BLaER1 (cell line): ENCODE measurements around the gene POLN.
A peak's percentile ranks its signal among the peaks of the same experiment; 100 is the strongest.

Experiments used
- H3K27ac ChIP-seq: shearing (Covaris generic); formaldehyde crosslinking; 2 replicates; pipeline ENCODE4 v1.8.1; 2022
- H3K27me3 ChIP-seq: shearing (Covaris generic); formaldehyde crosslinking; 2 replicates; pipeline ENCODE4 v1.8.1; 2022
- H3K36me3 ChIP-seq: shearing (Covaris generic); formaldehyde crosslinking; 2 replicates; pipeline ENCODE4 v1.8.1; 2022
- H3K4me1 ChIP-seq: shearing (Covaris generic); formaldehyde crosslinking; 2 replicates; pipeline ENCODE4 v1.8.1; 2022
- H3K4me2 ChIP-seq: shearing (Covaris generic); formaldehyde crosslinking; 2 replicates; pipeline ENCODE4 v1.8.1; 2022
- H3K4me3 ChIP-seq: shearing (Covaris generic); formaldehyde crosslinking; 2 replicates; pipeline ENCODE4 v1.8.1; 2022
- H3K9ac ChIP-seq: shearing (Covaris generic); formaldehyde crosslinking; 2 replicates; pipeline ENCODE4 v1.8.1; 2022
- H3K9me3 ChIP-seq: shearing (Covaris generic); formaldehyde crosslinking; 2 replicates; pipeline ENCODE4 v1.8.1; 2022
- H4K20me1 ChIP-seq: shearing (Covaris generic); formaldehyde crosslinking; 2 replicates; pipeline ENCODE4 v1.8.1; 2022
- Cebpa-rat ChIP-seq: shearing (Covaris generic); IDR thresholded peaks from 2 replicates; pipeline ENCODE4 v1.8.1; 2022

POLN gene

DNA sequence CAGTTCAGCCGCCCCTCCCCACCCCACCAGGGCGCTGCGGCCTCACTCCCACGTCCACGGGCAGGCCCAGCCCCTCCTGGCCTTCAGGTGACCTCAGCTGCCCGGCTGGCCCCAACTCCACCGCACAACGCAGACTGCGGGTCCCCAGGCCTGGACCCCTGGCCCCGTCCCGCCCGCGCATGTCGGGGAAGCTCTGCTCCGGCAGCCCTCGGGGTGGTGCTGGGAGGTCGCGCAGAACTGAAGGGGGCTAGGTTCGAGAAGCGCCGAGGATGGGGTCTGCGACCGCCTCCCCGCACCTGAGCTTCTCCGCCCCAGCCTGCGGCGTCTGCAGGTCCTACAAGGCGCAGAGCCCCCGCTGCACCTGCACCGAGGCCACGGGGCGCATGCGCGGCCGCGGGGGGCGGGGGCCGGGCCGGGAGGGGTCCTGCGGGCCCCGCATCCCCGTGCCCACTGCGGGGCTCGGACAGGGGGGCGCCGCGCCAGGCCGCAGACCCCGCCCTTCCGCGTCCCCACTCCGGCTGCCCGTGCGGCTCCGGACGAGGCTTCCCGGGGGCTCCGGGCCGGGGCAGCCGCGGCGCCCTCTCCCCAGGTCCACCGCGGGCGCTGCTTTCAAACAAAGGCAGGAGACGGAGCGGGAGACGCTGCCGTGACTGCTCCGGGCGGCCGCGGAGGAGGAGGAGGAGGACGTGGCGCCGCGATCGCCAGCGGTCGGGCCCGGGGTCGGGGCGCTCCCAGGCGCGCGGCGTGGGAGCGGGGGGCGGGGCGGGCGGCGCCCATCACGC, 183.5 kb downstream of the POLN start:
- H3K4me3 ChIP-seq = peak overlapping the region; percentile 81
- peaks cover 24% of the 10 kb centered on the region for H3K4me1 ChIP-seq
- H4K20me1 ChIP-seq = peaks cover 29% of the 10 kb centered on the region
- peak overlapping the region; percentile 77; the same call in 1 of the 2 replicates for H3K9ac ChIP-seq
- peaks cover 39% of the 10 kb centered on the region for H3K27me3 ChIP-seq
- peak overlapping the region; percentile 91 for H3K4me2 ChIP-seq
- no peaks in the 10 kb centered on the region for H3K9me3 ChIP-seq
- TF ChIP-seq Cebpa-rat = no peak
- peaks cover 6% of the 10 kb centered on the region for H3K36me3 ChIP-seq
- H3K27ac ChIP-seq = peak overlapping the region; percentile 66

DNA sequence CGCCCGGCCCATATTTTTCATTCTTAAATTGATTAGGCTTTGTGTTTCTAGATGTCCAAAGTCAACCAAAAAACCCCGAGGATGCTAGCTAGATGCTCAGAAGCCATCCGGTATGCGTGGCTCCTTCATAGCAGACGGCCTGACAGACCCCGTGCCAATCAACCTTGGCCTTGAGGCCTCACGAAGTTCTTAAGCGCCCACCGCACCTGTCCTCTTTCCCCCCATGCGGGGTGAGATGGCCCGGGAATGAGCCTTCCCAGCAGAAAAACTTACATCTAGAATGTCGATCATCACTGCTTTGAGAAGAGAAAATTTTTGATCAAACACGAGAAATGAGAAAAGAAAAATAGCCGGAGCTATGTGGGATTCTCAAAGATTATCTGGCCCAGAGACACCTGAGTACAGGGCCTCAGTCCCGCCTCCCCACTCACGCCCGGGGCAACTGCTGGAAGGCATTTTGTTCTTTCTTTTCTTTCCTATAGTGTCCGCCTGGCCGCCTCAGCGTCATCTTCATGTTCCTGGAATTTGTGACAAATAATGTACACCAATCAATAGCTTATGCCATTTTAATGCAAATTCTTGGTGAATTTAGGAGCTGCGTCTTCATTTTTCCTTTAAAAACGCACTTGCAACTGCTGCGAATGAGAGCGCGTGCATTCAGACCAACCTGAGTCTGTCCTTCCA, 184.4 kb downstream of the POLN start:
- Histone ChIP-seq H3K36me3 (no peaks in the 10 kb centered on the region), H3K27me3 (peaks cover 39% of the 10 kb centered on the region), H3K27ac (no peak overlapping the region), H3K4me2 (no peak overlapping the region; the same call in 1 of the 2 replicates), H3K4me3 (no peak overlapping the region), H3K4me1 (peaks cover 24% of the 10 kb centered on the region), H3K9ac (no peak overlapping the region), H3K9me3 (no peaks in the 10 kb centered on the region), H4K20me1 (peaks cover 19% of the 10 kb centered on the region)
- no peak for TF ChIP-seq Cebpa-rat

DNA sequence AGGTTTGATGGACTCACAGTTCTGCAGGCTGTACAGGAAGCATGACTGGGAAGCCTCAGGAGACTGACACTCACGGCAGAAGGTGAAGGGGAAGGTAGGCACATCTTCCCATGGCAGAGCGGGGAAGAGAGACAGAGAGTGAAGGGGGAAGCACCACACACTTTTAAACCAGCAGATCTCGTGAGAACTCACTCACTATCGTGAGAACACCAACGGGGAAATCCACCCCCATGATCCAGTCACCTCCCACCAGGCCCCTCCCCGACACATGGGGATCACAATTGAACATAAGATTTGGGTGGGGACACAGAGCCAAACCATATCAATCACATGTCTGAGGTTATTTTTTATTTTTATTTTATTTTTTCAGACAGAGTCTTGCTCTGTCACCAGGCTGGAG, 187.7 kb downstream of the POLN start:
- H3K9ac ChIP-seq = no peak overlapping the region
- no peaks in the 10 kb centered on the region; the same call in 1 of the 2 replicates for H3K4me1 ChIP-seq
- H3K4me3 ChIP-seq = no peak overlapping the region
- no peak overlapping the region for H3K27ac ChIP-seq
- H3K4me2 ChIP-seq = no peak overlapping the region
- TF ChIP-seq Cebpa-rat = no peak
- H3K9me3 ChIP-seq = no peaks in the 10 kb centered on the region
- H4K20me1 ChIP-seq = no peaks in the 10 kb centered on the region
- peaks cover 25% of the 10 kb centered on the region for H3K27me3 ChIP-seq
- no peaks in the 10 kb centered on the region for H3K36me3 ChIP-seq

DNA sequence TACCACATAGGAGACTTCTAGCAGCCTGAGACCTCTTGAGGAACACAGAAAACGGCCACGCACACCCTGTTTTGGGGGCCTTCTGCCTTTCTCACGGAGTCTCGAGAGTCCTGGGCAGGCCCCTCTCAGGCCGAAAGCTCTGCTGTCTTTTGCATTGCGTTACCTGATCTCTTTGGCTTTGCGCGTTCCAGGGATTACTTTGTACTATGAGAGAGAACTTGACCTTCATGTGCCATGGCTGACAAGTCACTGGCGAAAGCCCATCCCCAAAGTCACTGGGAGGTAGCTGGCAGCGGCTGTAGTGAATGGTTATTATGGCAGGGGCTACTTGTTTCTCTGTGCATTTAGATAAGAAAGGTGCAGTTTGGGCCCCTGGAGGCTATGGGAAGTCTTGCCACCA, 190.8 kb downstream of the POLN start:
- Histone ChIP-seq H4K20me1 (0 out of 2 replicates have a peak, but pooled peaks cover 2% of the 10 kb centered on the region), H3K9ac (no peak overlapping the region), H3K4me2 (no peak overlapping the region), H3K4me3 (no peak overlapping the region), H3K36me3 (no peaks in the 10 kb centered on the region), H3K27ac (no peak overlapping the region), H3K9me3 (no peaks in the 10 kb centered on the region), H3K4me1 (peaks cover 12% of the 10 kb centered on the region), H3K27me3 (peaks cover 7% of the 10 kb centered on the region; the same call in 1 of the 2 replicates)
- TF ChIP-seq Cebpa-rat = no peak

DNA sequence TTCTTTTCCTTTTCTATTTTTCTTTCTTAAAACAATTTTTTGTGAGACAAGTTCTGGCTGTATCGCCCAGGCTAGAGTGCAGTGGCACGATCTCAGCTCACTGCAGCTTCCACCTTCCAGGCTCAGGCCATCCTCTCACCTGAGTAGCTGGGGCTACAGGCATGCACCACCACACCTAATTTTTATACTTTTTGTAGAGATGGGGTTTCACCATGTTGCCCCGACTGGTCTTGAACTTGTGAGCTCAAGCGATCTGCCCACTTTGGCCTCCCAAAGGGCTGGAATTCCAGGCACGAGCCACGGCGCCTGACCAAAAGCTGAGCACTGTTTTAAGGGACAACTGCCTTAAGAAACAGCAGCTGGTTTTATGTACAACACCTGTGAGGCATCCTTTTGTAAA, 192.1 kb downstream of the POLN start:
- no peak overlapping the region for H3K27ac ChIP-seq
- H4K20me1 ChIP-seq = peaks cover 11% of the 10 kb centered on the region
- H3K4me2 ChIP-seq = no peak overlapping the region
- TF ChIP-seq Cebpa-rat = no peak
- peaks cover 25% of the 10 kb centered on the region for H3K4me1 ChIP-seq
- no peak overlapping the region for H3K9ac ChIP-seq
- H3K4me3 ChIP-seq = no peak overlapping the region
- H3K36me3 ChIP-seq = peaks cover under 1% of the 10 kb centered on the region; the same call in 1 of the 2 replicates
- H3K27me3 ChIP-seq = peaks cover 6% of the 10 kb centered on the region; the same call in 1 of the 2 replicates
- H3K9me3 ChIP-seq = no peaks in the 10 kb centered on the region

DNA sequence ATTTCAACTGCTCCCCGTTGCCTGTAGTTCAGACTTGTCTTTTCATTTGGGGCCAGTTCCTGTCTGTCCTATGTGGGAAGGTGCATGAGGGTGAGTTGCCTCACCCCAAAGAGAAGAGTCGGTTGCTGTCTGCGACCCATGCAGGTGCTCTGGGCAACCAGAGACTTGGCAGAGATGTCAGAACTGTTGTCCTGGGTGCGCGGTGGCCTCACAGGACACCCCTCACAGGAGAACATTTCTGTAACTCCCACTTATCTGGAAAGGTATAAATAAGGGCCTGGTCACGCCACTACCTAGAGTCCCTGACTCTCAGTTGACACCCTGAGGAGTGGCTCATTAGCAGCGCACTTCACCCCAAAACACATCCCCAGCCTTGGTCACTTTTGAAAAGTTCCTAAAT, 192.5 kb downstream of the POLN start:
- no peak overlapping the region for H3K9ac ChIP-seq

DNA sequence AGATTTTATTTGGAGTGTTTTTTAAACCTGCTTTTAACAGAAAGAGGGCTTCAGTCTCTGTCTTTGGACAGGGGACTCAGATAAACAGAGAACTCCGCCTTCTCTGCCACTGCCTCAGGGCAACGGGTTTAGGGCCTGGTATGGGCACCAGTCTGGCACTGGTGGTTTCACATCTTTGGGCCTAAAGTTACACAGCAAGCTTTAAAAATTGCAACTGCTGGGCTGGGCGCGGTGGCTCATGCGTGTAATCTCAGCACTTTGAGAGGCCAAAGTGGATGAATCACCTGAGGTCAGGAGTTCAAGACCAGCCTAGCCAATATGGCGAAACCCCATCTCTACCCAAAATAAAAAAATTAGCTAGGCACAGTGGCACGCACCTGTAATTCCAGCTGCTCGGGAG, 193.1 kb downstream of the POLN start:
- H3K4me2 ChIP-seq = no peak overlapping the region
- no peak for TF ChIP-seq Cebpa-rat
- H3K9me3 ChIP-seq = no peaks in the 10 kb centered on the region
- H3K4me3 ChIP-seq = no peak overlapping the region
- H3K27ac ChIP-seq = no peak overlapping the region
- peaks cover 6% of the 10 kb centered on the region; the same call in 1 of the 2 replicates for H3K27me3 ChIP-seq
- peaks cover 11% of the 10 kb centered on the region for H3K36me3 ChIP-seq
- H3K9ac ChIP-seq = no peak overlapping the region
- peaks cover 21% of the 10 kb centered on the region for H4K20me1 ChIP-seq
- peaks cover 35% of the 10 kb centered on the region for H3K4me1 ChIP-seq

More for the DNA sequence above, 192.5 kb downstream of the POLN start:
- Histone ChIP-seq H3K27me3 (peaks cover 6% of the 10 kb centered on the region; the same call in 1 of the 2 replicates), H3K36me3 (peaks cover 5% of the 10 kb centered on the region), H3K4me1 (peaks cover 29% of the 10 kb centered on the region), H3K27ac (no peak overlapping the region), H3K4me2 (no peak overlapping the region), H3K4me3 (no peak overlapping the region), H4K20me1 (peaks cover 15% of the 10 kb centered on the region), H3K9me3 (no peaks in the 10 kb centered on the region)
- no peak for TF ChIP-seq Cebpa-rat

DNA sequence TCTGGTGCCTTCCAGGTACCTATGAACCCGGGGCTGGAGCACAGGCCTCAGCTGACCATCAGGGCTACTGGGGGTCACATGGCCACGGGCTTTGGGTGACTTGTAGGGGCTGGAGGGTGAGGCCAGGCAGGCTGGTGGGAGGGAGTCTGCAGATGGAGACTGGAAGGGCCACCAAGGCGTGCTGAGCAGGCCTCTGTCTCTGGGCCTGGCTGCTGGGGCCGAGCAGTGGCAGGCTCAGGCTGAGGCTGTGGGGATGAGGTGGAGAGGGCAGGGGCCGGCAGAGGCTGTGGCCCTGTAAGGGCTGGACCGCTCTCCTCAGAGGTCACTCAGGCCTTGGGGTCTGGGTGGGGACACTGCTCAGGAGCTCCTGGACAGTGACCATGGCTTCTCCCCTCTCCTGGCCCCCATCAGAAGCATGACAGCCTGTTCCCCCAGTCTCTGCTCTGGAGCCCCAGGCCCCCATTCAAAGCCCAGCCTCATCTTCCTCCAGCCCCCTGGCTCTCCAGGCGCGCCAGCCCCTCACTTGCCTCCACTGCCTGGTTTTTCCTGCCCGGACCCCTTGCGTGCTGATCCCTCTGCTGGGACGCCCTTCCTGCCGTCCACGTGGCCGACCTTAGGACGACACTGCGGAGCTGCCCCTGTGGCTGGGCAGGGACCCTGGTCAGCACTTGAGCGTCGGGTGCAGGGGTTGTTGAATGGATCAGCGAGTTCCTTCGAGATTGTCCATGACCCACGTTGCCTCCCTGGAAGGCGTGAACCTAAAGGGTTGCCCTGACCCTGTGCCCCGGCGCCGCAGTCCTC, 193.9 kb downstream of the POLN start:
- TF ChIP-seq Cebpa-rat = no peak
- H3K4me2 ChIP-seq = no peak overlapping the region

DNA sequence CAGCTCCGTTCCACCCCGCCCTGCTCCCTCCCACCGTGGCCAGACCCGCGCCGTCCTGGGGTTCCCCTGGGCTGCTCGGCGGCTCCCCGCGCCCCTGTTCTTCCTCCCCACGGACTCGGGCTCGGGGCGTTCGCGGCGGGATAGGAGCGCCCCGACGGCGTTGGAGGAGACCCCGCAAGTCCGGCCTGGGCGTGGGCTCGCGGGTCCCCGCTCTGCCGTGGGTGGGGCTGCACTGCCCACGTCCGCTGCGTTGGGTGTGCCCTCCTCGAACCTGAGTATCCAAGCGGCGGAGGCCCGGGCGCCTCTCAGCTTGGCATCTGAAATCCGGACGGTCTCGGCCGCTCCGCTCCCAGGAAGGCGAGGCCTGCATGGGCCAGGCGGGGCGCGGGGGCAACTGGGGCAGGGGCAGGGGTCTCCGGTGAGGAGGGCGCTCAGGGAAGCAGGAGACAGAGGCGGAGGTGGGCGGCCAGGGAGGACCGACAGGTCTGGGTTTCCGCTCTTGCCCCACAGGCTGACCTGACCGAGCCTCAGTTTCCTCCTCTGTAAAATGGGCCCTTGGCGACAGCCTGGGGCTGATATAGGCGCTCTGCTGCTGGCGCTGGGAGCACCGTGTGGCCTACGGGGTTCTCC, 194.8 kb downstream of the POLN start:
- no peak for TF ChIP-seq Cebpa-rat
- Histone ChIP-seq H3K9ac (0 out of 2 replicates have a peak overlapping the region, but pooled peaks have one; percentile 15), H3K36me3 (peaks cover 13% of the 10 kb centered on the region), H3K4me1 (peaks cover 47% of the 10 kb centered on the region), H3K4me2 (peak overlapping the region; percentile 91), H3K27me3 (peaks cover 6% of the 10 kb centered on the region; the same call in 1 of the 2 replicates), H3K4me3 (0 out of 2 replicates have a peak overlapping the region, but pooled peaks have one; percentile 33), H3K9me3 (no peaks in the 10 kb centered on the region), H3K27ac (no peak overlapping the region), H4K20me1 (peaks cover 34% of the 10 kb centered on the region)

More for the DNA sequence above, 193.9 kb downstream of the POLN start:
- peaks cover 6% of the 10 kb centered on the region; the same call in 1 of the 2 replicates for H3K27me3 ChIP-seq
- H3K27ac ChIP-seq = no peak overlapping the region
- no peak overlapping the region for H3K9ac ChIP-seq
- H3K36me3 ChIP-seq = peaks cover 13% of the 10 kb centered on the region
- peaks cover 43% of the 10 kb centered on the region for H3K4me1 ChIP-seq
- H3K9me3 ChIP-seq = no peaks in the 10 kb centered on the region
- H4K20me1 ChIP-seq = peaks cover 29% of the 10 kb centered on the region
- no peak overlapping the region for H3K4me3 ChIP-seq
